HCT116 (cell line): Measurements from ENCODE around the gene KAT6B. TPM values are rescaled to one million over a fixed set of nuclear protein-coding genes. Genes with fewer than 3 reads are reported as not detected.

ENCODE experiments used
- ATAC-seq: fragments of 200-7000 bp; cut with Tn5 transposase; 2 replicates; pipeline ENCODE4 v1.9.1; 2020; ENCODE audit warnings: mild to moderate bottlenecking, moderate library complexity
- BruUV-seq: library from RNA; stranded (reverse); fragments of 400-500 nt; replicated peaks from 2 replicates; lab custom pipeline; 2021; lab: Mats Ljungman, UMichigan
- CTCF ChIA-PET: fragments of 300-600 bp; sonication (Branson Sonifier 250); formaldehyde crosslinking; loops from one replicate; lab custom pipeline; 2021; ENCODE audit warnings: antibody characterized with exemption; lab: Charles Lee
- POLR2A ChIA-PET: fragments of 300-600, 350-600 bp; sonication (Branson Sonifier 250); formaldehyde crosslinking; loops from one replicate; lab custom pipeline; 2021; ENCODE audit warnings: antibody characterized with exemption; lab: Charles Lee
- RAD21 ChIA-PET, 2 experiments: fragments of 300-600 bp; sonication (Branson Sonifier 250); formaldehyde crosslinking; loops; one replicate each; lab custom pipeline; 2023; ENCODE audit warnings: low total read pairs in 2 of 2; ENCODE audit not compliant: uncharacterized antibody in 2 of 2, unreplicated experiment in 2 of 2, low non-redundant PET in 1 of 2; lab: Charles Lee
- DNase-seq: peaks from one replicate; pipeline ENCODE4 v3.0.0-alpha.2; 2010; ENCODE audit warnings: low read depth, low spot score
- H2AFZ ChIP-seq: fragments of 200-600 bp; shearing (Covaris generic), sonication (generic); 2 replicates; pipeline ENCODE4 v1.6.1; 2017; ENCODE audit warnings: low read depth, mixed run types, mixed read lengths, antibody characterized with exemption, low read length; ENCODE audit not compliant: poor library complexity, severe bottlenecking
- H3K27ac ChIP-seq: 2 replicates; pipeline ENCODE4 v1.5.1; 2012; ENCODE audit warnings: low read depth, low read length
- H3K27me3 ChIP-seq: fragments of 200-600 bp; sonication (generic); 2 replicates; pipeline ENCODE4 v1.6.1; 2016; ENCODE audit warnings: mixed run types, low read length, mixed read lengths; ENCODE audit not compliant: insufficient read depth
- H3K36me3 ChIP-seq, 2 experiments: fragments of 200-500 bp in 1 of 2; fragments of 200-600 bp in 1 of 2; sonication (Bioruptor generic) in 1 of 2; sonication (generic) in 1 of 2; 2 replicates each; pipeline versions ENCODE4 v1.5.1 to v1.6.1; 2014 to 2016; ENCODE audit warnings: low read length in 2 of 2, inconsistent platforms in 1 of 2, mixed read lengths in 1 of 2, mixed run types in 1 of 2; ENCODE audit not compliant: insufficient read depth in 2 of 2, control insufficient read depth in 1 of 2
- H3K4me1 ChIP-seq, 2 experiments: fragments of 200-600 bp in 1 of 2; sonication (generic) in 1 of 2; 2 replicates each; pipeline versions ENCODE4 v1.5.1 to v1.6.1; 2012 to 2017; ENCODE audit warnings: low read length in 2 of 2, inconsistent platforms in 1 of 2, mild to moderate bottlenecking in 1 of 2, mixed read lengths in 1 of 2, mixed run types in 1 of 2, moderate library complexity in 1 of 2; ENCODE audit not compliant: insufficient read depth in 2 of 2, control insufficient read depth in 1 of 2
- H3K4me2 ChIP-seq: fragments of 200-600 bp; sonication (generic); 2 replicates; pipeline ENCODE4 v1.6.1; 2017; ENCODE audit warnings: mixed run types, low read length, mixed read lengths
- H3K4me3 ChIP-seq, 2 experiments: fragments of 200-600 bp in 1 of 2; sonication (generic) in 1 of 2; replicated peaks in 1 of 2; 2 replicates each; pipeline ENCODE4 v1.5.1; 2011 to 2016; ENCODE audit warnings: low read length in 2 of 2, control low read depth in 1 of 2, low read depth in 1 of 2, mild to moderate bottlenecking in 1 of 2, mixed read lengths in 1 of 2, mixed run types in 1 of 2
- H3K79me2 ChIP-seq: fragments of 200-600 bp; sonication (generic); 2 replicates; pipeline ENCODE4 v1.6.1; 2017; ENCODE audit warnings: mild to moderate bottlenecking, mixed run types, low read length, moderate library complexity, mixed read lengths; ENCODE audit not compliant: insufficient read depth
- H3K9ac ChIP-seq: fragments of 200-600 bp; sonication (generic); 2 replicates; pipeline ENCODE4 v1.6.1; 2016; ENCODE audit warnings: low read length, mixed read lengths
- H3K9me2 ChIP-seq: fragments of 200-600 bp; sonication (generic), shearing (Covaris generic); 2 replicates; pipeline ENCODE4 v1.6.1; 2017; ENCODE audit warnings: mixed run types, mild to moderate bottlenecking, moderate library complexity; ENCODE audit not compliant: insufficient read depth
- H3K9me3 ChIP-seq, 2 experiments: fragments of 200-500 bp in 1 of 2; fragments of 200-600 bp in 1 of 2; sonication (Bioruptor generic) in 1 of 2; sonication (generic) in 1 of 2; 2 replicates each; pipeline ENCODE4 v1.6.1; 2014 to 2017; ENCODE audit warnings: low read length in 2 of 2, mixed read lengths in 2 of 2, inconsistent platforms in 1 of 2, low read depth in 1 of 2, mild to moderate bottlenecking in 1 of 2, mixed run types in 1 of 2, moderate library complexity in 1 of 2; ENCODE audit not compliant: control insufficient read depth in 1 of 2, insufficient read depth in 1 of 2
- H4K20me1 ChIP-seq: fragments of 200-600 bp; sonication (generic), shearing (Covaris generic); 2 replicates; pipeline ENCODE4 v1.6.1; 2017; ENCODE audit warnings: mixed run types, mild to moderate bottlenecking, moderate library complexity; ENCODE audit not compliant: insufficient read depth
- CBX3 ChIP-seq: IDR thresholded peaks from 2 replicates; pipeline ENCODE4 v1.6.1; 2012; ENCODE audit warnings: low read depth
- EGR1 ChIP-seq: IDR thresholded peaks from 2 replicates; pipeline ENCODE4 v1.6.1; 2012; ENCODE audit warnings: low read depth
- ELF1 ChIP-seq: IDR thresholded peaks from 2 replicates; pipeline ENCODE4 v1.6.1; 2012; ENCODE audit warnings: low read depth, borderline replicate concordance
- FOSL1 ChIP-seq: IDR thresholded peaks from 2 replicates; pipeline ENCODE4 v1.6.1; 2012; ENCODE audit warnings: low read depth
- POLR2A ChIP-seq: IDR thresholded peaks from 2 replicates; pipeline ENCODE4 v1.7.0; 2011; ENCODE audit warnings: borderline replicate concordance; ENCODE audit not compliant: insufficient read depth, insufficient read length; ENCODE audit errors: extremely low read depth
- POLR2AphosphoS5 ChIP-seq: IDR thresholded peaks from 2 replicates; pipeline ENCODE4 v1.6.1; 2011; ENCODE audit warnings: mild to moderate bottlenecking, low read depth, low read length, moderate library complexity
- RAD21 ChIP-seq: IDR thresholded peaks from 2 replicates; pipeline ENCODE4 v1.6.1; 2012; ENCODE audit warnings: low read depth, mild to moderate bottlenecking
- SIN3A ChIP-seq: IDR thresholded peaks from 2 replicates; pipeline ENCODE4 v1.6.1; 2012; ENCODE audit warnings: low read depth
- SP1 ChIP-seq: IDR thresholded peaks from 2 replicates; pipeline ENCODE4 v1.6.1; 2012; ENCODE audit warnings: low read depth
- SRF ChIP-seq: IDR thresholded peaks from 2 replicates; pipeline ENCODE4 v1.6.1; 2012; ENCODE audit warnings: low read depth
- YY1 ChIP-seq: IDR thresholded peaks from 2 replicates; pipeline ENCODE4 v1.6.1; 2011; ENCODE audit warnings: low read length, low read depth, moderate library complexity, mild to moderate bottlenecking; ENCODE audit not compliant: insufficient replicate concordance; ENCODE audit errors: extremely low read depth
- ZFX ChIP-seq: fragments of 450-650 bp; IDR thresholded peaks from 2 replicates; pipeline ENCODE4 v1.6.1; 2017
- intact Hi-C: fragments of 100-400 bp; cut with micrococcal nuclease; formaldehyde crosslinking; loops from 2 replicates; pipeline ENCODE4 v1.10.0; 2022
- total RNA-seq: library from RNA; stranded (reverse); gene quantifications from one replicate; pipeline ENCODE4 v1.2.1, GENCODE V29; 2021; ENCODE audit not compliant: unreplicated experiment
- TF ChIP-seq, protein P1 (sequence below), 3 experiments: fragments of 200-600 bp in 1 of 3; sonication (generic) in 1 of 3; IDR thresholded peaks in 2 of 3; conservative IDR thresholded peaks in 1 of 3; 2 replicates each; pipeline ENCODE4 v1.5.1; 2012 to 2017; ENCODE audit warnings: low read depth in 2 of 3, low read length in 2 of 3, antibody characterized with exemption in 1 of 3, borderline replicate concordance in 1 of 3, control low read depth in 1 of 3, mild to moderate bottlenecking in 1 of 3, mixed read lengths in 1 of 3, mixed run types in 1 of 3, moderate library complexity in 1 of 3; ENCODE audit not compliant: insufficient read depth in 1 of 3
- TF ChIP-seq, protein P2 (sequence below): IDR thresholded peaks from 2 replicates; pipeline ENCODE4 v1.6.1; 2012
- TF ChIP-seq, protein P3 (sequence below): IDR thresholded peaks from 2 replicates; pipeline ENCODE4 v1.6.1; 2012; ENCODE audit warnings: low read depth

Gene KAT6B
- total RNA-seq, 1 experiment from 2014 or later: 17.8 TPM

DNA sequence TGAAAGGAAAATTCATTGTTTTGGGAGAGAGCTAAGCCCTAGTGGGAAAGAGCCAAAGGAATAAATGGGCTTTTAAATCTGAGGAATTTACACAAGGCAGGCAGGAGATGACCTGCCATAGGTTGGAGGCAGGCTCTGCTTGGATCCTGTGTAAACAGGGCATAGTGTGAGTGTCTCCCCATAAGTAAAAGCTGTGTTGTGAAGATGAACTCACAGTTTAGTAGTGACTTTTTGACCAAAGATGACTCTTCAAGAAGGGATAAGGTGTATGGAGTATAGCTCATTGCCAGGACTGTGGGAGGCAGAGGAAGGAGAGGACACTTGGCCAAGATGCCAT, 63.2 kb downstream of the KAT6B start:
- TF ChIP-seq FOSL1 (no peak), YY1 (no peak), RAD21 (no peak), ZFX (no peak), SP1 (no peak), EGR1 (no peak), SIN3A (no peak), POLR2A (no peak), CBX3 (no peak), SRF (no peak), ELF1 (no peak), POLR2AphosphoS5 (no peak)
- TF ChIP-seq, protein P1, sequence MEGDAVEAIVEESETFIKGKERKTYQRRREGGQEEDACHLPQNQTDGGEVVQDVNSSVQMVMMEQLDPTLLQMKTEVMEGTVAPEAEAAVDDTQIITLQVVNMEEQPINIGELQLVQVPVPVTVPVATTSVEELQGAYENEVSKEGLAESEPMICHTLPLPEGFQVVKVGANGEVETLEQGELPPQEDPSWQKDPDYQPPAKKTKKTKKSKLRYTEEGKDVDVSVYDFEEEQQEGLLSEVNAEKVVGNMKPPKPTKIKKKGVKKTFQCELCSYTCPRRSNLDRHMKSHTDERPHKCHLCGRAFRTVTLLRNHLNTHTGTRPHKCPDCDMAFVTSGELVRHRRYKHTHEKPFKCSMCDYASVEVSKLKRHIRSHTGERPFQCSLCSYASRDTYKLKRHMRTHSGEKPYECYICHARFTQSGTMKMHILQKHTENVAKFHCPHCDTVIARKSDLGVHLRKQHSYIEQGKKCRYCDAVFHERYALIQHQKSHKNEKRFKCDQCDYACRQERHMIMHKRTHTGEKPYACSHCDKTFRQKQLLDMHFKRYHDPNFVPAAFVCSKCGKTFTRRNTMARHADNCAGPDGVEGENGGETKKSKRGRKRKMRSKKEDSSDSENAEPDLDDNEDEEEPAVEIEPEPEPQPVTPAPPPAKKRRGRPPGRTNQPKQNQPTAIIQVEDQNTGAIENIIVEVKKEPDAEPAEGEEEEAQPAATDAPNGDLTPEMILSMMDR (IDR thresholded peaks at IDR 0.05 in 2 of 3, conservative IDR thresholded peaks at IDR 0.05 in 1 of 3; ENCODE audit: borderline replicate concordance in 1 of 3, insufficient read depth in 1 of 3, low read depth in 2 of 3, low read length in 2 of 3): no peak
- TF ChIP-seq, protein P2, sequence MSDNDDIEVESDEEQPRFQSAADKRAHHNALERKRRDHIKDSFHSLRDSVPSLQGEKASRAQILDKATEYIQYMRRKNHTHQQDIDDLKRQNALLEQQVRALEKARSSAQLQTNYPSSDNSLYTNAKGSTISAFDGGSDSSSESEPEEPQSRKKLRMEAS: no peak
- TF ChIP-seq, protein P3, sequence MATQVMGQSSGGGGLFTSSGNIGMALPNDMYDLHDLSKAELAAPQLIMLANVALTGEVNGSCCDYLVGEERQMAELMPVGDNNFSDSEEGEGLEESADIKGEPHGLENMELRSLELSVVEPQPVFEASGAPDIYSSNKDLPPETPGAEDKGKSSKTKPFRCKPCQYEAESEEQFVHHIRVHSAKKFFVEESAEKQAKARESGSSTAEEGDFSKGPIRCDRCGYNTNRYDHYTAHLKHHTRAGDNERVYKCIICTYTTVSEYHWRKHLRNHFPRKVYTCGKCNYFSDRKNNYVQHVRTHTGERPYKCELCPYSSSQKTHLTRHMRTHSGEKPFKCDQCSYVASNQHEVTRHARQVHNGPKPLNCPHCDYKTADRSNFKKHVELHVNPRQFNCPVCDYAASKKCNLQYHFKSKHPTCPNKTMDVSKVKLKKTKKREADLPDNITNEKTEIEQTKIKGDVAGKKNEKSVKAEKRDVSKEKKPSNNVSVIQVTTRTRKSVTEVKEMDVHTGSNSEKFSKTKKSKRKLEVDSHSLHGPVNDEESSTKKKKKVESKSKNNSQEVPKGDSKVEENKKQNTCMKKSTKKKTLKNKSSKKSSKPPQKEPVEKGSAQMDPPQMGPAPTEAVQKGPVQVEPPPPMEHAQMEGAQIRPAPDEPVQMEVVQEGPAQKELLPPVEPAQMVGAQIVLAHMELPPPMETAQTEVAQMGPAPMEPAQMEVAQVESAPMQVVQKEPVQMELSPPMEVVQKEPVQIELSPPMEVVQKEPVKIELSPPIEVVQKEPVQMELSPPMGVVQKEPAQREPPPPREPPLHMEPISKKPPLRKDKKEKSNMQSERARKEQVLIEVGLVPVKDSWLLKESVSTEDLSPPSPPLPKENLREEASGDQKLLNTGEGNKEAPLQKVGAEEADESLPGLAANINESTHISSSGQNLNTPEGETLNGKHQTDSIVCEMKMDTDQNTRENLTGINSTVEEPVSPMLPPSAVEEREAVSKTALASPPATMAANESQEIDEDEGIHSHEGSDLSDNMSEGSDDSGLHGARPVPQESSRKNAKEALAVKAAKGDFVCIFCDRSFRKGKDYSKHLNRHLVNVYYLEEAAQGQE: no peak
- no TSS peak for BruUV-seq
- Histone ChIP-seq H3K4me1 (no peaks in the 10 kb centered on the region), H3K27me3 (no peaks in the 10 kb centered on the region), H3K9ac (no peak overlapping the region), H4K20me1 (no peaks in the 10 kb centered on the region), H3K79me2 (0 out of 2 replicates have a peak, but pooled peaks cover 4% of the 10 kb centered on the region), H3K9me2 (no peaks in the 10 kb centered on the region), H3K4me2 (no peak overlapping the region), H3K9me3 (no peaks in the 10 kb centered on the region), H3K27ac (no peak overlapping the region), H3K4me3 (no peak overlapping the region), H2AFZ (no peak overlapping the region), H3K36me3 (no peaks in the 10 kb centered on the region)
- RAD21 ChIA-PET: no interaction called here
- POLR2A ChIA-PET: no interaction called here
- CTCF ChIA-PET: no interaction called here
- intact Hi-C loops: loop anchor here (2.0 kb wide), 1 partner anchor 129 kb away; no protein-coding TSS in a partner anchor
- peak; percentile 40 for ATAC-seq
- DNase-seq: no peak
